ENCODE measurements around the gene BRMS1.
"Not testable (repeated sequence)": the region's sequence is repeated elsewhere in the genome, so short reads cannot be mapped to it uniquely, and the experiment has no call there.

Gene BRMS1

DNA sequence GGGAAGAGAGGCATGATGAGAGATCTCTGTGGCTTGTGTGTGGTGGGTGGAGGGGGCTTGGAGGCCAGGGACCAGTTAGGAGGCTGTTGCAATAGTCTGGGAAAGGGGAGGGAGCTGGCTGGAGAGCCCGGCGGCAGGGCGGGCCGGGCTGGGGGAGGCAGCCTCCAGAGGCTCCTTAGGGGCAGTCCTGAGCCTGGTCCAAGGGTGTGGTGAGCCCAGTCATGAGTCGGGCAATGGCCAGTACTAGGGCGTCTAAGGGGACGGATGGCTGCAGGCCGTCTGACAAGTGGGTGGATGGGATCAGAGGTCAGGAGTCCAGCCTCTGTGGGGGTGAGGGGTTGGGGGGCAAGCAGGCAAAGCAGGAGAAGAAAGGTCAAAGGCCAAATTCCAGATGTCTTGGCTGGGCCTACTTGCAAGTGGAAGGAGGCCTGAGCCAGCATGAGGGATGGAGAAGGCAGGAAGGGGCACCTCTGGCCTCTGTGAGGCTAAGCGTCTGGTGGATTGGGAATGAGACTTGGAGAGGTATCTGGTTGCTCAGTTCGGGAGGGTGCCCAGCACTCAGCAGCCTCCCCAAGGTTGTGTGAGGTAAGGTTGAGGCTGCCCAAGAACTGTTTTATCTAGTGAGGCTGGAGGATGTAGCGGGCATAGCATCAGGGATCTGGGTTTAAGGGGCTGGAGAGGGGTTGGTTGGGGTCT lies 22.0 kb downstream of the BRMS1 start:
- DNase-seq (ENCODE audit: low spot score), result peak; percentile 18

DNA sequence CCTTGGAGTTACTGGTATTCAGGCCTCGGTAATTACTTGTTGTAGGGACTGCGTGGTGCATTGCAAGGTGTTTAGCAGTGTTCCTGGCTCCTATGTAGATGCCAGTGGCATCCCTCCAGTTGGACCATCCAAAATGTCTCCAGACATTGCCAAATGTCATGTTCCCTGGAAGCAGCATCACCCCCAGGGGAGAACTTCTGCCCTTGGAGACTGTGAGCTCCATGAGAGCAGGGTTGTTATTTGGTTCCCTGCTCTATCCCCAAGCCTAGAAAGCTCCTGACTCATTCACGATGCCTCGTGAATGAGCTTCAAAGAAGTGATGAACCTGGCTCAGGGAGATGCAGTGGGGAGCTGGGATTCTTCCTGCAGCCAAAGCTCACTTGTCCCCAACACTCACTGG lies 23.3 kb downstream of the BRMS1 start:
- no peak for DNase-seq (ENCODE audit: low spot score)

GRCh38 chr11:66320748-66321147 lies 24.2 kb downstream of the BRMS1 start:
- DNase-seq (ENCODE audit: low spot score), result not testable (repeated sequence)

DNA sequence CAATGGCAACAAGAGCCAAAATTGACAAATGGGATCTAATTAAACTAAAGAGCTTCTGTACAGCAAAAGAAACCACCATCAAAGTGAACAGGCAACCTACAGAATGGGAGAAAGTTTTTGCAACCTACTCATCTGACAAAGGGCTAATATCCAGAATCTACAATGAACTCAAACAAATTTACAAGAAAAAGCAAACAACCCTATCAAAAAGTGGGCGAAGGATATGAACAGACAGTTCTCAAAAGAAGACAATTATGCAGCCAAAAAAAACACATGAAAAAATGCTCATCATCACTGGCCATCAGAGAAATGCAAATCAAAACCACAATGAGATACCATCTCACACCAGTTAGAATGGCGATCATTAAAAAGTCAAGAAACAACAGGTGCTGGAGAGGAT lies 24.6 kb downstream of the BRMS1 start:
- not testable (repeated sequence) for DNase-seq (ENCODE audit: low spot score)

DNA sequence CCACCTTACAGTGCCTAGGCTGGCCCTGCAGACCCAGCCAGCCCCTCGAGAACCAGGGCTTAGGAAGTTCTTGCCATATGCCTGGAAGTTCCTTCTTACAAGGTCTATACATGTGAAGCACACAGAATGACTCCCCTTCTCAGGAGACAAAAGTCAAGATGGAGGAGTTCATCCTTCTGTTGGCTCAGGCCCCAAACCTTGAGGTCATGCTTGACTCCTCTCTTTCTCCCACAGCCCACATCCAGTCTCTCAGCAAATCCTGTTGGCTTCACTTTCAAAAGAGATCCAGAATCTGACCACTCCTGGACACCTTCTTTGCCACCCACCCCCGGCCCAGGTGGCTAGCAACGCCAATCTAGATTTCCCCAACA lies 26.3 kb downstream of the BRMS1 start:
- DNase-seq (ENCODE audit: low spot score), result peak; percentile 18

- peak; percentile 46 for DNase-seq (ENCODE audit: low spot score)
Measured at GRCh38 chr11:66317723-66318599, 26.9 kb downstream of the BRMS1 start.

DNA sequence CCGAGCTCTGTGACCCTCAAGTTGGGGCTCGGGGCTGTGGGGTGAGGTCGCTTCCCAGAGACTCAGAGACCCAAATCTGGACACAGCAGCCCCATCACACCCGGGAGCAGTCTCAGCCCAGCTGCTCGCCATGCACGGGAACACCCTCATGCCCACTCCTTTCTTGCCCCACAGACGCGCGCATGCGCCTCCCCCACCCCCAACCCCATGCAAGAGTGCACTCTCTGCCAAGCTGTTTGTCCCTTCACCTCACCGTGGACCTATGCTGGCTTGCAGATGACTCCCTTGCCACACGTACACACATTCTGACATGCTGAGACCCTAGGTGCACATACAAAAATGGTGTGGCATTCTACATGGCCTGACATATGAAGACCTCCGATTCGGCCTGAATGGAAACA lies 27.6 kb downstream of the BRMS1 start:
- peak; percentile 76 for DNase-seq (ENCODE audit: low spot score)

- peak; percentile 72 for DNase-seq (ENCODE audit: low spot score)
Measured at GRCh38 chr11:66316849-66317251, 28.1 kb downstream of the BRMS1 start, which contains the start of gene CD248. Gene CD248 (minus strand): TSS chr11:66317044. CDS start chr11:66317027, 17 bp downstream.

DNA sequence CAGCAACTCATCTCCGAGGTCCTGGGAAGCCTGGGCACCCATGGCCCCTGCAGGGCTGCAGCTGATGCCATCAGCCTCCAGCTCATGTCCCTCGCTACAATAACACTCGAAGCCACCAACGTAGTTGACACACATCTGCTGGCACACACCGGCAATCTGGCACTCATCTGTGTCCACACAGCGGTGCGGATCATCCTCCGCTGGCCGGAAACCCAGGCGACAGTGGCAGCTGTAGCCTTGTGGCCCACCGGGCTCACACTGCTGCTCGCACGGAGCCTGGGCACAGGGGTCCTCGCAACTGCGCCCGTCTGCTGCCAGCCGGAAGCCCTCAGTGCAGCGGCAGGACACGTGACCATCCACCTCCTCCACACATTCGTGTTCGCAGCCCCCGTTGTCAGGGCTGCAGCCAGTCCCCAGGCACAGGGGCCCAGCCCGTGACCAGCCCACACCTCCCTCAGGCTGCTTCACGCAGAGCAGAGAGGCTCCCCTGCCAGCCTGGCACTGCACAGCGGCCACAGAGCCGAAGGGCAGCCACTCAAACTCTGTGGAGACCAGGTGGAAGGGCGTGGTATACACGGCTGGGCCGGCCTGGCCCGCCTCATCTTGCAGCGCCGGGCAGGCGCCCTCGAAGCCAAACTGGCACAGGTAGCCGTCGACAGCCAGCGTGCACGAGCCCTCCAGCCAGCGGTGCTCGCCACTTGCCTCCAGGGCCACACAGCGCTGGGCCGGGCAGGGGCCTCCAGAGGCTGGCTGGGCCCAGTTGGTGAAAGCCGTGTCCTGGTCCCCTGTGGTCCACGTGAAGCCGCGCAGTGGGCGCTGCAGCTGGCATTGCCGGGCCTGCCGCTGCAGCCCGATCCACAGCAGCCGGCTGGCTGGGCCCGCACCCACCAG lies 28.7 kb downstream of the BRMS1 start:
- no peak for DNase-seq (ENCODE audit: low spot score)

DNA sequence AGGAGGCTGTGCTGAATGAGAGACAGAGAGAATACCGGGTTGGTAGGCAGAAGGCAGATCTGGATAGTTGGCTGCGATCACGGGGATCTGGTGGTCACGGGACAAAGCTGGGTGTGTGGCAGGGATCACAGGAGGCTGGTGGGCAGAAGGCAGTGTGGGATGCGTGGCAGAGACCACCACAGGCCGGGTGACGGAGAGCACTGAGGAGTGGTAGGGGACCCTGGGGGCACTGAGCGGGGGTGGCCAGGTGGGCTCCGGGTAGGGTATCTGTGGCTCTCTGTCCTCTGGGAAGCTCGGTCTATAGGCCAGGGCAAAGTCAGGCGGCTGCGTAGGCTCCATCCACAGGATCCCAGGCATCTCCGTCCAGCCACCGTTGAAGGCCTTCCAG lies 29.4 kb downstream of the BRMS1 start:
- DNase-seq (ENCODE audit: low spot score), result no peak

DNA sequence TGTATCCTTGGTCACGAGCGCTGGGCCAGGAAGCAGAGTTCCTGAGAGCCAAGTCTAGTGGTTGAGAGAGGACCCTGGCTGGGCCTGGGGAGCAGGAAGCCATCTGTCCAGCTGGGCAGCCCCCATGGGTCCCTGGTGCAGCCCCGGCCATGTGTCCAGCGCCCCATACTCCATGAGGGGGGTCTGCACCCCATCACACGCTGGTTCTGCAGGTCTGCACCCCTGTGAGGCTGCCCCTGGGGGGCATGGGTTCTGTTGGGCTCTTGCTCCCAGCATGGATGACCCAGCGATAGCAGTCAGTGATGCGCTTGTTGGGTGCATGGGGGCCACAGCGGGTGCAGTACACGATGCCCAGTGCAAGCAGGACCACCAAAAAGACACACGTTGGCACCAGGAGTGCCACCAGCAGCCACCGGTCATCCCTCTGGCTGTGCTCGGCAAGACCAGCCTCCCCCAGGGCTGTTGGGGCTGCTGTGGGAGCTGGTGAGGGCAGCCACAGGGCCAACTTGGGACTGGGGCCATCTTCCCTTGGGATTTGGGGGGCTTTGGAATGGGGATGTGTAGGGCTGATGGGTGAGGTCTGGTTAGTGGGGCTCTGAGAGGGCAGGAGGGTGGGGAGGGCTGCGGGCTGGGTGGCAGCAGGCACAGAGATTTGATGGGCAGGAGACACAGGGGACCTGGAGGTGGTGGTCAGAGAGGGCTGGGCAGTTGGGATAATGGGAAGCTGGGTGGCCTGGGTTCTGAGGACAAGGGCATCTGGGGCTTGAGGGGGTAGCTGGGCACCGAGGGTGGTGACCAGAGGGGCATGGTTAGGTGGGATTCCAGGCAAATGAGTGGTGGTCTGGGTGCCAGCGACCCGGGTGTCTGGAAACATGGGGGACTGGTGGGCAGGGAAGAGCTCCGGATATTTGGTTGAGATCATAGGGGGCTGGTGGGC lies 30.1 kb downstream of the BRMS1 start:
- DNase-seq (ENCODE audit: low spot score), result no peak

DNA sequence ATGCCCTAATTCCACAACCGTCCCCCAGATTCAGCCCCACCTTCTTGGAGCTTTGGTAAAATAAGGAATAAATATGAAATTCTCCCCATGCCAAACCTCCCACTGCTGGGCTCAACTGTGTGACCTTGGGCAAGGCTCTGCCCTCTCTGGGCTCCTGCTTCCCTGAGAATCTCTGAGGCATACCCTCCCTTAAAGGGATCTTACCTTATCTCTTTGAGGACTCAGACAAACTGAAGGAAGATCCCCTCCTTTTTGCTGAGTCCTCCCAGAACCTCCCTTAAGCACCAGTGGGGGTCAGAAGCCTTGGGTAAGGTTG lies 30.8 kb downstream of the BRMS1 start:
- DNase-seq (ENCODE audit: low spot score), result no peak

GRCh38 chr11:66313321-66314185 lies 31.4 kb downstream of the BRMS1 start:
- no peak for DNase-seq (ENCODE audit: low spot score)

DNA sequence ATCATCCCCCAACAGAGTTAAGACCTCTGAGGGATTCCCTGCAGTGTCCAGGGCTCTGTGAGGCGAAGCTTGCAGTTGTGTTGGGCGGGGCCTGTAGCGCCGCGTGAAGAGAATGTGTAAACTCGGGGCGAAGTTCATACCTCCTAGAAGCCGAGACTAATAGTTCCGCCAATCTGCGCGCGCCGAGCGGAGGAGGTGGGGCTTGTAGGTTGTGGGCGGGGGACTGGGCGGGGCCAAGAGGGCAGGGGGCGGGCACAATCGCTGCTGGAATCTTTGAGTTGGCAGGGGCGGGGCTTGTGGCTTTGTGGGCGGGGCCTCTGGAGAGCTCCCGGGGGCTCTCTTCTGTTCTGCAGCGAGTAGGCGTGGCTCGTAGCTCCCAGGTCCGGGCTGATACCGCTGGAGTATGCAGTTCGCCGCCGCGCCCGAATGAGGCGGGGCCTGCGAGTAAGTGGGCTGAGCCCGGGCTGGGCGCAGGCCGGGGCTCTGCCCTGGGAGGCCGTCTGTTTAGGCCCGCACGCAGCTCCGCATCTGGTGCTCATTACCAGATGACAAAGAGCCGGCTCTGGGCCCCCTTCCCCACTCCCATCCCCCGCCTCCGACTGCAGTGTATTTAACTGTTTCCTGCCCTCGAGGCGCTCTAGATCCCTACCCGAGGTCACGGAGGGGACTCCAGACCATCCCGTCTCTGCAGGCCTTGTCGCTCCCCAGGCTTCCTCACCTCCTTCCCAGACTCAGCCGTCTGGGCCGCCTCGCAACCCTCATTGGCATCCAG lies 32.2 kb downstream of the BRMS1 start:
- peak; percentile 98 for DNase-seq (ENCODE audit: low spot score)

DNA sequence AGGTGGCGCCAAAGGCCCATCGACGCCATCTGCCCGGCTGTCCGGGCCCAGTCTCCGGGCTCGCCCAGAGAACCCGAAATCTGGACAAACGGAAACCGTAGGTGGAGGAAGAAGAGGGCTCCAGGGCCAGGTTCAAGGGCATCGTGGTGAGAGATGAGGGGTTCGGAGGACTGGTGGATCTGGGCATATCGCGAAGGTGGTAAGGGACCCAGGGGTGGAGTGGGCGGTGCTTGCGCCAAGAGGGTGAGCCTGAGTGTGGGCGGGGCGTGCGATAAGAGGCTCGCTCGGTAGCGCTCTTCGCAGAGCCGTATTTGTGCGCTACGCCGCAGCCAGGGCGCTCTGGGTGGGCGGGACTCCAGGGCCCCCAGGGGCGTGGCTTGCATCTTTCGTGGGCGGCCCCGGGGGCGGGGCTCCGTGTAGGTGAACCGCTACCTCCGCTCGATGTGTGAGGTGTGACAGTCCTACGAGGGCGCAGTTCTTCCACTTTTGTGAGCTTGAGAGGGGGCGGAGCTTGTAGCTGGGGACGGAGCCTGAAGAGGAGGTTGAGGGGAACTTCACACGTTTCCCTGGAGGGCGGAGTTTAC lies 32.8 kb downstream of the BRMS1 start:
- DNase-seq (ENCODE audit: low spot score), result peak; percentile 85

DNA sequence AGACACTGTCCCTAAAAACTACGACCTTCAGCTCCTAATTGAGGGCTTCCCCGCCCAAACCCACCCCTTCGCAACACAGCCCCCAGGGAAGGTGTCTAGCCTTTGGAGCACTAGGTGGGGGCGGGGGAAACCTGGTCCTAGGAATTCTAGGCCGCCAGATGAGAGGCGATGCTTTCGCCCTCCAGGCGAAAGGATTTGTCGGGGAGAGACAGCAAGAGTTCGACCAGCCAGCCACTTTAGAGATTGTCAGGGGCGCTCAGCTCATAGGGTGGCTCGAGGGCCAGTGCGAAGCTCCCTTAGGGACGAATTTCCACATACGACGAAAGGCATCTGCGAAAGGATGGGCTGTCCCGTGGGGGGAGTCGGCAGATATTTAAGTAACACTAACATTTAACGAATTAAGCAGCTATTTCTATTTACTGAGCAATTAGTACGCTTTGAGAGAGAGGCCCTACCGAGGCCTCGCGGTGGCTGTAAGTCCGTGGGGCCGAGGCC lies 33.4 kb downstream of the BRMS1 start:
- DNase-seq (ENCODE audit: low spot score), result no peak

DNA sequence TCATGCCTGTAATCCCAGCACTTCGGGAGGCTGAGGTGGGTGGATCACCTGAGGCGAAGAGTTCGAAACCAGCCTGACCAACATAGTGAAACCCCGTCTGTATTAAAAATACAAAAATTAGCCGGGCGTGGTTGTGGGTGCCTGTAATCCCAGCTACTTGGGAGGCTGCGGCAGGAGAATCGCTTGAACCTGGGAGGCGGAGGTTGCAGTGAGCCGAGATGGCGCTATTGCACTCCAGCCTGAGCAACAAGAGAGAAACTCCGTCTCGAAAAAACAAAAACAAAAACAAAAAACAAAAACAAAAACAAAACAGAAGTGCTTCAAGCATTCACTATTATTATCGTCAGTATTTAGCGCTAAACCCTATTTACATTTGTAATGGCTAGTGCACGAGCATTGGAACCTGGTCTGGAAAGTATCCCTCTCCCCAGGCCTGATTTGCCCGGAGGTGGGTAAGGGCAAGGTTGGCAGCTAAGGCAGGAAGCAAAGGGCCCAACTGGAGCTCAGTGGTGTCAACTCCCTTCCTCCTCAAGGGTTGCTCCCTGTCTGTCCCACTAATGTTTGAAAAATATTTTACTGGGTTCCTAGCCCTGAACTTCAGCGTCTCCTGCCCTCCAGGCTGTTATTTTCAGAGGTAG lies 34.0 kb downstream of the BRMS1 start:
- DNase-seq (ENCODE audit: low spot score), result not testable (repeated sequence)

DNA sequence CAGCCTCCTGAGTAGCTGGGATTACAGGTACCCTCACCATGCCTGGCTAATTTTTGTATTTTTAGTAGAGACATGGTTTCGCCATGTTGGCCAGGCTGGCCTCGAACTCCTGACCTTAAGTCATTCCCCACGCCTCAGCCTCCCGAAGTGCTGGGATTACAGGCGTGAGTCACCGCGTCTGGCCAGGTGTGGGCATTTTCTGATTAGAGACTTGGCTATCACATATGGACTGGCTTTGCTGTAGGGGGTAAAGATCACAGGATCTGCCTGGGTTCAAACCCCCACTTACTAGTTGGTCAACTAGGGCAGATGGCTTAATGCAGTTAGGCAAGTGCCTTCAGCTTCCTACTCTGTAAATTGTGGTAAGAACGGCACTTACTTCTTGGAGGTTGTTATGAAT lies 34.6 kb downstream of the BRMS1 start:
- no peak for DNase-seq (ENCODE audit: low spot score)

GRCh38 chr11:66309475-66309874 lies 35.4 kb downstream of the BRMS1 start:
- DNase-seq (ENCODE audit: low spot score), result no peak
